GM12878 (cell line): Measurements from ENCODE around the gene CACNG3. TPM values are rescaled to one million over a fixed set of nuclear protein-coding genes. Genes with fewer than 3 reads are reported as not detected.

Experiments
- ATAC-seq: fragments of 200-7000 bp; cut with Tn5 transposase; 3 replicates; pipeline ENCODE4 v1.9.1; 2020; ENCODE audit warnings: mild to moderate bottlenecking, moderate library complexity
- BruUV-seq: library from RNA; stranded (reverse); fragments of 400-500 nt; replicated peaks from 2 replicates; lab custom pipeline; 2021; lab: Mats Ljungman, UMichigan
- CTCF ChIA-PET: fragments of 300-600 bp; sonication (Branson Sonifier 250); formaldehyde crosslinking; extraction: SDS; loops from one replicate; lab custom pipeline; 2021; ENCODE audit warnings: inconsistent platforms; lab: Yijun Ruan, JAX
- POLR2A ChIA-PET: fragments of 350-600 bp; formaldehyde crosslinking; extraction: SDS; loops from one replicate; lab custom pipeline; 2021; ENCODE audit warnings: inconsistent platforms; lab: Charles Lee
- RAD21 ChIA-PET: fragments of 300-600 bp; sonication (Branson Sonifier 250); formaldehyde crosslinking; loops from one replicate; lab custom pipeline; 2023; ENCODE audit warnings: antibody characterized with exemption; ENCODE audit not compliant: unreplicated experiment; lab: Charles Lee
- SMC1A ChIA-PET: fragments of 300-600 bp; sonication (Branson Sonifier 250); formaldehyde crosslinking; loops from one replicate; lab custom pipeline; 2023; ENCODE audit not compliant: unreplicated experiment, uncharacterized antibody; lab: Charles Lee
- DNase-seq: peaks from one replicate; pipeline ENCODE4 v3.0.0-alpha.2; 2011; ENCODE audit warnings: low read depth, low spot score
- FAIRE-seq: peaks from 3 replicates; lab custom pipeline; 2011; peaks lifted over from hg19 to GRCh38; lab: Jason Lieb, UNC
- H2AFZ ChIP-seq: 2 replicates; pipeline ENCODE4 v1.6.0; 2011; ENCODE audit warnings: low read depth, low read length, control low read depth; ENCODE audit not compliant: control insufficient read depth
- H3K27ac ChIP-seq: 2 replicates; pipeline ENCODE4 v1.5.1; 2011; ENCODE audit warnings: control low read depth; ENCODE audit not compliant: control insufficient read depth, insufficient read depth
- H3K27me3 ChIP-seq, 2 experiments: replicated peaks in 1 of 2; 2 replicates each; pipeline versions ENCODE4 v1.6.0 to v1.6.1; 2011; ENCODE audit warnings: low read length in 1 of 2; ENCODE audit not compliant: control insufficient read depth in 2 of 2, insufficient read depth in 2 of 2
- H3K36me3 ChIP-seq, 2 experiments: 2 replicates each; pipeline ENCODE4 v1.5.1; 2011; ENCODE audit warnings: low read length in 1 of 2; ENCODE audit not compliant: control insufficient read depth in 2 of 2, insufficient read depth in 2 of 2
- H3K4me1 ChIP-seq: 2 replicates; pipeline ENCODE4 v1.6.1; 2011; ENCODE audit warnings: mild to moderate bottlenecking, low read length, moderate library complexity, mixed read lengths; ENCODE audit not compliant: control insufficient read depth, insufficient read depth
- H3K4me2 ChIP-seq: 2 replicates; pipeline ENCODE4 v1.6.0; 2011; ENCODE audit warnings: control low read depth; ENCODE audit not compliant: control insufficient read depth, insufficient read depth
- H3K4me3 ChIP-seq: fragments of 200-600 bp; sonication (generic); 2 replicates; pipeline ENCODE4 v1.5.1; 2016
- H3K79me2 ChIP-seq: 2 replicates; pipeline ENCODE4 v1.6.0; 2011; ENCODE audit warnings: low read length; ENCODE audit not compliant: control insufficient read depth, insufficient read depth
- H3K9ac ChIP-seq: 2 replicates; pipeline ENCODE4 v1.8.0; 2011; ENCODE audit warnings: low read length, control low read depth, mixed read lengths; ENCODE audit not compliant: control insufficient read depth, insufficient read depth
- H3K9me3 ChIP-seq: replicated peaks from 3 replicates; pipeline ENCODE4 v1.5.1; 2011; ENCODE audit warnings: mild to moderate bottlenecking, low read length; ENCODE audit not compliant: control insufficient read depth, insufficient read depth
- H4K20me1 ChIP-seq: 2 replicates; pipeline ENCODE4 v1.6.0; 2011; ENCODE audit not compliant: control insufficient read depth, insufficient read depth
- CBX3 ChIP-seq: fragments of 200-600 bp; sonication (generic); IDR thresholded peaks from 2 replicates; pipeline ENCODE4 v1.6.1; 2016; ENCODE audit warnings: low read depth, borderline replicate concordance
- FOS ChIP-seq: IDR thresholded peaks from 3 replicates; pipeline ENCODE4 v1.6.1; 2011; ENCODE audit warnings: borderline replicate concordance; ENCODE audit not compliant: insufficient read length; ENCODE audit errors: extremely low read depth
- KAT2A ChIP-seq: conservative IDR thresholded peaks from 2 replicates; pipeline ENCODE4 v1.6.1; 2011; ENCODE audit warnings: low read depth, low read length; ENCODE audit not compliant: control insufficient read depth
- ZNF217 ChIP-seq: fragments of 450-650 bp; IDR thresholded peaks from 2 replicates; pipeline ENCODE4 v1.6.1; 2017; ENCODE audit warnings: antibody characterized with exemption, mild to moderate bottlenecking
- WGBS: methylation state at CpG from one replicate; pipeline ENCODE4 v1.1.6; 2016; ENCODE audit warnings: low lambda C conversion rate; ENCODE audit not compliant: insufficient replicate concordance, insufficient coverage; ENCODE audit errors: missing lambda C conversion rate; 5-methylcytosine and 5-hydroxymethylcytosine counted together
- in situ Hi-C: fragments of 300-500 bp; cut with MboI; formaldehyde crosslinking; loops from 9 replicates; pipeline ENCODE4 v1.14.3; 2018; ENCODE audit warnings: mixed read lengths
- intact Hi-C: fragments of 100-400 bp; cut with micrococcal nuclease; formaldehyde crosslinking; loops from one replicate; pipeline ENCODE4 v1.14.2; 2022; ENCODE audit not compliant: unreplicated experiment
- polyA plus RNA-seq, 11 experiments: library from polyadenylated mRNA; depleted of rRNA in 4 of 11; unstranded in 6 of 11; stranded (reverse) in 5 of 11; fragments of >200 nt; fragmentation: Nextera tagmentation in 4 of 11; fragmentation: Illumina TruSeq in 1 of 11; extraction: Ambion mirVana in 4 of 11; extraction: Trizol in 1 of 11; gene quantifications; 1 replicate in 1 of 11; 2 replicates in 10 of 11; pipeline versions ENCODE4 v1.2.1 to v1.2.3, GENCODE V29; 2011 to 2016; ENCODE audit warnings: inconsistent platforms in 2 of 11, missing spikeins in 2 of 11, low read depth in 1 of 11
- total RNA-seq, 4 experiments: library from RNA; depleted of rRNA in 3 of 4; stranded (reverse); fragments of >200 nt in 3 of 4; fragmentation: Illumina TruSeq in 1 of 4; extraction: Trizol in 1 of 4; gene quantifications; 2 replicates each; pipeline versions ENCODE4 v1.2.1 to v1.2.3, GENCODE V29; 2013 to 2021
- TF ChIP-seq, protein P1 (sequence below): fragments of 450-650 bp; formaldehyde crosslinking; IDR thresholded peaks from 2 replicates; pipeline ENCODE4 v1.4.0; 2022; ENCODE audit warnings: mild to moderate bottlenecking, moderate library complexity
- TF ChIP-seq, protein P2 (sequence below): fragments of 450-650 bp; IDR thresholded peaks from 2 replicates; pipeline ENCODE4 v1.6.1; 2016; ENCODE audit warnings: mild to moderate bottlenecking

CACNG3 gene
- total and polyA plus RNA-seq, 10 of the 15 experiments (the other 5 are each of a cell fraction or from before 2014, with no cell fraction given), result 0.04 TPM; not detected in 9

DNA sequence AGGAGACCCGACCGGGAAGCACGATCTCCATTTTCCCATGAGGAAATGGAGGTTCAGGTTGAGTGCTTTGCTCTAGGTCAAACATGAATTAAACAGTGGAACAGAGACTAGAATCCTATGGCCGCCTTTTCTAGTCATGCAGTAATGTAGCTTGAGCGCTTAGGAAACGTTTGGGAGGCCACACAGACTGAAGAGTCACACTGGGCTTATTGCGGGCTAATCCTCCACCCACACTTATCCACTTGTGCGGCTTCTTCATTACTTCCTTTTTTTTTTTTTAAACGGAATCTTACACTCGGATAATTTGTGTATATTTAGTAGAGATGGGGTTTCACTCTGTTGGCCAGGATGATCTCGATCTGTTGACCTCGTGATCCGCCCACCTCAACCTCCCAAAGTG, 26.0 kb downstream of the CACNG3 start:
- H3K79me2 ChIP-seq, result no peaks in the 10 kb centered on the region
- no peaks in the 10 kb centered on the region for H3K36me3 ChIP-seq
- BruUV-seq, result no TSS peak
- ChIA-PET POLR2A (no interaction called here), CTCF (interaction anchor here (0.6 kb wide), 1 partner anchor 107 kb away, joined by 6 read pairs; no protein-coding TSS in a partner anchor), RAD21 (no interaction called here), SMC1A (no interaction called here)
- no peaks in the 10 kb centered on the region for H3K27me3 ChIP-seq
- TF ChIP-seq CBX3 (no peak), KAT2A (no peak), ZNF217 (no peak), FOS (no peak)
- TF ChIP-seq, protein P1, sequence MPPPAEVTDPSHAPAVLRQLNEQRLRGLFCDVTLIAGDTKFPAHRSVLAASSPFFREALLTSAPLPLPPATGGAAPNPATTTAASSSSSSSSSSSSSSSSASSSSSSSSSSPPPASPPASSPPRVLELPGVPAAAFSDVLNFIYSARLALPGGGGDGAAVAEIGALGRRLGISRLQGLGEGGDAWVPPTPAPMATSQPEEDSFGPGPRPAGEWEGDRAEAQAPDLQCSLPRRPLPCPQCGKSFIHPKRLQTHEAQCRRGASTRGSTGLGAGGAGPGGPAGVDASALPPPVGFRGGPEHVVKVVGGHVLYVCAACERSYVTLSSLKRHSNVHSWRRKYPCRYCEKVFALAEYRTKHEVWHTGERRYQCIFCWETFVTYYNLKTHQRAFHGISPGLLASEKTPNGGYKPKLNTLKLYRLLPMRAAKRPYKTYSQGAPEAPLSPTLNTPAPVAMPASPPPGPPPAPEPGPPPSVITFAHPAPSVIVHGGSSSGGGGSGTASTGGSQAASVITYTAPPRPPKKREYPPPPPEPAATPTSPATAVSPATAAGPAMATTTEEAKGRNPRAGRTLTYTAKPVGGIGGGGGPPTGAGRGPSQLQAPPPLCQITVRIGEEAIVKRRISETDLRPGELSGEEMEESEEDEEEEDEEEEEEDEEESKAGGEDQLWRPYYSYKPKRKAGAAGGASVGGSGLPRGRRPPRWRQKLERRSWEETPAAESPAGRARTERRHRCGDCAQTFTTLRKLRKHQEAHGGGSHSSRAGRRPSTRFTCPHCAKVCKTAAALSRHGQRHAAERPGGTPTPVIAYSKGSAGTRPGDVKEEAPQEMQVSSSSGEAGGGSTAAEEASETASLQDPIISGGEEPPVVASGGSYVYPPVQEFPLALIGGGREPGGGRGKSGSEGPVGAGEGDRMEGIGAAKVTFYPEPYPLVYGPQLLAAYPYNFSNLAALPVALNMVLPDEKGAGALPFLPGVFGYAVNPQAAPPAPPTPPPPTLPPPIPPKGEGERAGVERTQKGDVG (CRISPR knock-in tag), result no peak
- TF ChIP-seq, protein P2, sequence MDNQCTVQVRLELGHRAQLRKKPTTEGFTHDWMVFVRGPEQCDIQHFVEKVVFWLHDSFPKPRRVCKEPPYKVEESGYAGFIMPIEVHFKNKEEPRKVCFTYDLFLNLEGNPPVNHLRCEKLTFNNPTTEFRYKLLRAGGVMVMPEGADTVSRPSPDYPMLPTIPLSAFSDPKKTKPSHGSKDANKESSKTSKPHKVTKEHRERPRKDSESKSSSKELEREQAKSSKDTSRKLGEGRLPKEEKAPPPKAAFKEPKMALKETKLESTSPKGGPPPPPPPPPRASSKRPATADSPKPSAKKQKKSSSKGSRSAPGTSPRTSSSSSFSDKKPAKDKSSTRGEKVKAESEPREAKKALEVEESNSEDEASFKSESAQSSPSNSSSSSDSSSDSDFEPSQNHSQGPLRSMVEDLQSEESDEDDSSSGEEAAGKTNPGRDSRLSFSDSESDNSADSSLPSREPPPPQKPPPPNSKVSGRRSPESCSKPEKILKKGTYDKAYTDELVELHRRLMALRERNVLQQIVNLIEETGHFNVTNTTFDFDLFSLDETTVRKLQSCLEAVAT, result no peak
- ATAC-seq (no peak), DNase-seq (no peak), FAIRE-seq (no peak)
- no peak overlapping the region for H3K27ac ChIP-seq
- no peaks in the 10 kb centered on the region; the same call in 2 of the 3 replicates for H3K9me3 ChIP-seq
- H3K4me2 ChIP-seq, result no peak overlapping the region
- no peak overlapping the region for H2AFZ ChIP-seq
- H3K4me3 ChIP-seq, result no peak overlapping the region
- intact Hi-C loops, result no loop called here
- H3K4me1 ChIP-seq, result no peaks in the 10 kb centered on the region
- WGBS, result 44% methylated on average over 13 of the region's 13 CpGs
- no peaks in the 10 kb centered on the region for H4K20me1 ChIP-seq
- in situ Hi-C loops, result no loop called here
- no peak overlapping the region for H3K9ac ChIP-seq
